DMS114 treated with DMSO at 0.1 percent for 48 hours (cell line): ENCODE results near the gene PARD3.
"Not testable (repeated sequence)": the region's sequence is repeated elsewhere in the genome, so short reads cannot be mapped to it uniquely, and the experiment has no call there.

Experiments
- DNase-seq: peaks from one replicate; lab custom pipeline; 2025; ENCODE audit not compliant: unreplicated experiment; lab: John Stamatoyannopoulos, UW

Gene PARD3

GRCh38 chr10:34800624-34801023 is 14.5 kb downstream of the PARD3 start:
- DNase-seq = no peak

GRCh38 chr10:34798654-34799053 is 16.4 kb downstream of the PARD3 start:
- no peak for DNase-seq

GRCh38 chr10:34797155-34797554 is 17.9 kb downstream of the PARD3 start:
- no peak for DNase-seq

- no peak for DNase-seq
These were observed 19.0 kb downstream of the PARD3 start for GRCh38 chr10:34796133-34796532.

- no peak for DNase-seq
These were observed 19.8 kb downstream of the PARD3 start for GRCh38 chr10:34795334-34795733.

GRCh38 chr10:34794835-34795234 is 20.3 kb downstream of the PARD3 start:
- DNase-seq = no peak

GRCh38 chr10:34793581-34793980 is 21.5 kb downstream of the PARD3 start:
- DNase-seq = not testable (repeated sequence)

GRCh38 chr10:34792881-34793280 is 22.2 kb downstream of the PARD3 start:
- no peak for DNase-seq

GRCh38 chr10:34791947-34792346 is 23.1 kb downstream of the PARD3 start:
- no peak for DNase-seq

GRCh38 chr10:34791228-34791627 is 23.9 kb downstream of the PARD3 start:
- DNase-seq = no peak

- DNase-seq = no peak
These were observed 25.1 kb downstream of the PARD3 start for GRCh38 chr10:34789966-34790506.

- DNase-seq = no peak
These were observed 28.6 kb downstream of the PARD3 start for GRCh38 chr10:34786464-34786863.

GRCh38 chr10:34781711-34782110 is 33.4 kb downstream of the PARD3 start:
- DNase-seq = no peak

GRCh38 chr10:34780818-34781380 is 34.2 kb downstream of the PARD3 start:
- no peak for DNase-seq

GRCh38 chr10:34778237-34778636 is 36.9 kb downstream of the PARD3 start:
- DNase-seq = no peak

GRCh38 chr10:34776090-34776690 is 38.9 kb downstream of the PARD3 start:
- no peak for DNase-seq

- DNase-seq = no peak
These were observed 40.0 kb downstream of the PARD3 start for GRCh38 chr10:34775044-34775637.

GRCh38 chr10:34773636-34774630 is 41.2 kb downstream of the PARD3 start:
- no peak for DNase-seq

GRCh38 chr10:34771525-34771924 is 43.6 kb downstream of the PARD3 start:
- DNase-seq = no peak

GRCh38 chr10:34771106-34771505 is 44.0 kb downstream of the PARD3 start:
- no peak for DNase-seq

GRCh38 chr10:34769899-34770298 is 45.2 kb downstream of the PARD3 start:
- no peak for DNase-seq
